Measurements from ENCODE around the gene SSR4.
"Not testable (repeated sequence)": the region's sequence is repeated elsewhere in the genome, so short reads cannot be mapped to it uniquely, and the experiment has no call there.

The SSR4 gene

GRCh38 chrX:153794018-153794896 is at the start of gene SSR4, which contains the start of gene IDH3G:
TSS of gene SSR4 (plus strand) at chrX:153794668. CDS start at chrX:153794688, 20 bp downstream.
TSS of gene IDH3G (minus strand) at chrX:153794375. CDS start at chrX:153794326, 49 bp downstream.
- peak; percentile 93 for DNase-seq (ENCODE audit: low spot score)

- not testable (repeated sequence) for DNase-seq (ENCODE audit: low spot score)
Observed at GRCh38 chrX:153745067-153745433, 49.4 kb upstream of the SSR4 start.

GRCh38 chrX:153746359-153746758 is 48.1 kb upstream of the SSR4 start:
- DNase-seq (ENCODE audit: low spot score): no peak

- DNase-seq (ENCODE audit: low spot score): not testable (repeated sequence)
Observed at GRCh38 chrX:153746991-153747390, 47.5 kb upstream of the SSR4 start.

- not testable (repeated sequence) for DNase-seq (ENCODE audit: low spot score)
Observed at GRCh38 chrX:153749017-153749416, 45.5 kb upstream of the SSR4 start.

GRCh38 chrX:153750127-153750774 is 44.2 kb upstream of the SSR4 start:
- peak; percentile 3 for DNase-seq (ENCODE audit: low spot score)

GRCh38 chrX:153755136-153755535 is 39.3 kb upstream of the SSR4 start:
- DNase-seq (ENCODE audit: low spot score): no peak

GRCh38 chrX:153761863-153762262 is 32.6 kb upstream of the SSR4 start:
- peak; percentile 18 for DNase-seq (ENCODE audit: low spot score)

- peak; percentile 26 for DNase-seq (ENCODE audit: low spot score)
Observed at GRCh38 chrX:153762626-153763173, 31.8 kb upstream of the SSR4 start.

GRCh38 chrX:153763298-153763932 is 31.1 kb upstream of the SSR4 start:
- DNase-seq (ENCODE audit: low spot score): peak; percentile 17

GRCh38 chrX:153763989-153764755 is 30.3 kb upstream of the SSR4 start, which contains the start of gene PLXNB3:
TSS of gene PLXNB3 (plus strand) at chrX:153764249. CDS start at chrX:153765536, 1,287 bp downstream.
- peak; percentile 63 for DNase-seq (ENCODE audit: low spot score)

- peak; percentile 63 for DNase-seq (ENCODE audit: low spot score)
Observed at GRCh38 chrX:153764786-153765137, 29.7 kb upstream of the SSR4 start.

- peak; percentile 60 for DNase-seq (ENCODE audit: low spot score)
Observed at GRCh38 chrX:153765138-153766079, 29.1 kb upstream of the SSR4 start.

- peak; percentile 64 for DNase-seq (ENCODE audit: low spot score)
Observed at GRCh38 chrX:153766098-153766817, 28.2 kb upstream of the SSR4 start.

- DNase-seq (ENCODE audit: low spot score): peak; percentile 28
Observed at GRCh38 chrX:153766871-153767673, 27.4 kb upstream of the SSR4 start.

GRCh38 chrX:153767674-153768055 is 26.8 kb upstream of the SSR4 start:
- no peak for DNase-seq (ENCODE audit: low spot score)

- peak; percentile 20 for DNase-seq (ENCODE audit: low spot score)
Observed at GRCh38 chrX:153768311-153769157, 25.9 kb upstream of the SSR4 start.

All from left forelimb (tissue), 1 donor.